Measurements from ENCODE around the gene LSAMP. TPM values are rescaled to one million over a fixed set of nuclear protein-coding genes. Genes with fewer than 3 reads are reported as not detected.

Gene LSAMP
- polyA plus RNA-seq, 3 donors, result not detected

DNA sequence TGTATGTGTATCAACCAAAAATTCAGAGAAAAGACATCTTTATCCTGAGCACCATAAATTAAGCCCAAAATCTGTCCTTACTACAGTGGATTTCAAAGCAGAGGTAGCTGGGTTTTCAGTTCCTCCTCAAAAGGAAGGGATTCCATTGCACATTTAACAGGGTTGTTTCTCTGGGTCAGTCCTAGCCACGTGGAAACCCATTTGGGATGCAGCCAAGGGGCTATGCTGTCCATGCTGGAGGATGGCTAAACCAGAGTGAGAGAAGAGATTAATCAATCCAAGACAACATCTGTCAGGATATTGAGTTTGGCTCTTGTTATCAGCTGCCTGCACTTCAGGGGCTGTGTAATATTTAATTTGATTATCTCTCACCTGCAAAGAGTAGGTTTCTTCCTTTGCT is 28.1 kb downstream of the LSAMP start:
- Mint-ChIP-seq H3K27me3 (ENCODE audit: low read depth in 3 of 3) (no peaks in the 10 kb centered on the region), H3K9me3 (peaks cover 0 to 6% (median 2%) of the 10 kb centered on the region in 7 donors), H3K4me3 (no peak overlapping the region), H3K36me3 (no peaks in the 10 kb centered on the region), H3K4me1 (no peaks in the 10 kb centered on the region), H3K27ac (no peak overlapping the region)
- H3K9ac ChIP-seq (ENCODE audit: insufficient read depth, low read length, poor library complexity, severe bottlenecking), result no peak overlapping the region
- no peaks in the 10 kb centered on the region for H3K4me1 ChIP-seq (ENCODE audit: control insufficient read depth in 1 of 2, insufficient read depth in 2 of 2, low read length in 2 of 2)
- no peak overlapping the region for H3K4me2 ChIP-seq (replicated peaks; ENCODE audit: extremely low read depth, low read length, poor library complexity, severe bottlenecking)
- H2AFZ ChIP-seq (ENCODE audit: insufficient read depth, low read depth, low read length, poor library complexity, severe bottlenecking), result no peak overlapping the region
- no peak for TF ChIP-seq CTCF (IDR thresholded peaks at IDR 0.05)
- H3K79me2 ChIP-seq (ENCODE audit: insufficient read depth, low read length), result no peaks in the 10 kb centered on the region
- intact Hi-C loops (cut with micrococcal nuclease), result no loop called here
- H3K27ac ChIP-seq (ENCODE audit: low read depth in 1 of 2, low read length in 2 of 2), result no peak overlapping the region
- H3K36me3 ChIP-seq (replicated peaks in 1 of 2; ENCODE audit: control insufficient read depth in 1 of 2, insufficient read depth in 2 of 2, low read length in 2 of 2), result no peaks in the 10 kb centered on the region
- no peaks in the 10 kb centered on the region for H3K27me3 ChIP-seq (ENCODE audit: control insufficient read depth in 2 of 2, insufficient read depth in 2 of 2, low read length in 2 of 2)
- no peaks in the 10 kb centered on the region for H4K20me1 ChIP-seq (ENCODE audit: insufficient read depth, low read length)
- no peak overlapping the region for H3K4me3 ChIP-seq (replicated peaks in 1 of 3; ENCODE audit: low read depth in 2 of 3, low read length in 3 of 3)
- WGBS (ENCODE audit: insufficient coverage), result 20% methylated on average over 1 of the region's 1 CpG
- peaks cover 0 to 4% of the 10 kb centered on the region in 2 donors for H3K9me3 ChIP-seq (replicated peaks in 1 of 2; ENCODE audit: control insufficient read depth in 1 of 2, insufficient read depth in 1 of 2, low read length in 2 of 2)
- no peak for DNase-seq

DNA sequence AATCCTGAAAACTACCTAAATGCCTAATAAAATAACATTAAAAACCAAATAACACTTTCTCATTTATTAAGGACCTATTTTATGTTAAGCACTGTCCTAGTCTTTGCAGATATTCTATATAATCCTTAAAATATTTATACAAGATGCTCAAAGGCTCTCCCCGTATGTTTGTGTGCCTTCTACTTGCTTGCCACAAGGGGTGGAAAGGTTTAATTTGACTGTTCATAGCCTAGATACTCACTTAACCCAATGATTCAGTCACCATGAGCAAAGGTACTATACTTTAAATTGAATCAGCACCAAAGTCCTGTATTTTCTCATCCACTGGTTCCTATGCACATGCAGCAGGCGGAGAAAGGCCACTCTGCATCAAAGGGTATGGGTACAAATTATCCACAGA is 32.0 kb downstream of the LSAMP start:
- WGBS (ENCODE audit: insufficient coverage), result no CpG with 5 or more reads among the region's 2 CpGs

More for the DNA sequence above, 32.0 kb downstream of the LSAMP start:
- Histone ChIP-seq H3K9ac (ENCODE audit: insufficient read depth, low read length, poor library complexity, severe bottlenecking) (no peak overlapping the region), H3K27ac (ENCODE audit: low read depth in 1 of 2, low read length in 2 of 2) (no peak overlapping the region), H3K4me3 (replicated peaks in 1 of 3; ENCODE audit: low read depth in 2 of 3, low read length in 3 of 3) (no peak overlapping the region), H3K27me3 (ENCODE audit: control insufficient read depth in 2 of 2, insufficient read depth in 2 of 2, low read length in 2 of 2) (no peaks in the 10 kb centered on the region), H3K79me2 (ENCODE audit: insufficient read depth, low read length) (no peaks in the 10 kb centered on the region), H3K4me2 (replicated peaks; ENCODE audit: extremely low read depth, low read length, poor library complexity, severe bottlenecking) (no peak overlapping the region), H3K9me3 (replicated peaks in 1 of 2; ENCODE audit: control insufficient read depth in 1 of 2, insufficient read depth in 1 of 2, low read length in 2 of 2) (peaks cover 0 to 4% of the 10 kb centered on the region in 2 donors), H3K36me3 (replicated peaks in 1 of 2; ENCODE audit: control insufficient read depth in 1 of 2, insufficient read depth in 2 of 2, low read length in 2 of 2) (no peaks in the 10 kb centered on the region), H2AFZ (ENCODE audit: insufficient read depth, low read depth, low read length, poor library complexity, severe bottlenecking) (no peak overlapping the region), H3K4me1 (ENCODE audit: control insufficient read depth in 1 of 2, insufficient read depth in 2 of 2, low read length in 2 of 2) (no peaks in the 10 kb centered on the region), H4K20me1 (ENCODE audit: insufficient read depth, low read length) (no peaks in the 10 kb centered on the region)
- no peaks in the 10 kb centered on the region for H3K36me3 Mint-ChIP-seq
- H3K9me3 Mint-ChIP-seq, result peaks cover 0 to 4% (median 0%) of the 10 kb centered on the region in 7 donors
- no peak for DNase-seq
- no peak for TF ChIP-seq CTCF (IDR thresholded peaks at IDR 0.05)
- intact Hi-C loops (cut with micrococcal nuclease), result no loop called here
- H3K27me3 Mint-ChIP-seq (ENCODE audit: low read depth in 3 of 3), result no peaks in the 10 kb centered on the region
- no peak overlapping the region for H3K4me3 Mint-ChIP-seq
- H3K4me1 Mint-ChIP-seq, result no peaks in the 10 kb centered on the region
- no peak overlapping the region for H3K27ac Mint-ChIP-seq
